Lower leg skin (tissue), 3 donors: ENCODE measurements around the gene TCERG1L.

Experiments used
- POLR2A ChIP-seq, 2 donors: fragments of 450-650 bp; IDR thresholded peaks; one replicate each; pipeline ENCODE4 v1.6.1; 2016 to 2017; ENCODE audit warnings: antibody characterized with exemption in 2 of 2, mild to moderate bottlenecking in 1 of 2, moderate library complexity in 1 of 2
- TF ChIP-seq, protein P1 (sequence below), 3 donors: fragments of 450-650 bp; IDR thresholded peaks; one replicate each; pipeline ENCODE4 v1.5.1; 2016; ENCODE audit warnings: antibody characterized with exemption in 3 of 3, mild to moderate bottlenecking in 3 of 3, moderate library complexity in 2 of 3

GRCh38 chr10:131210181-131210580 lies 101.3 kb downstream of the TCERG1L start:
- TF ChIP-seq POLR2A (IDR thresholded peaks at IDR 0.05), result no peak
- TF ChIP-seq, protein P1, sequence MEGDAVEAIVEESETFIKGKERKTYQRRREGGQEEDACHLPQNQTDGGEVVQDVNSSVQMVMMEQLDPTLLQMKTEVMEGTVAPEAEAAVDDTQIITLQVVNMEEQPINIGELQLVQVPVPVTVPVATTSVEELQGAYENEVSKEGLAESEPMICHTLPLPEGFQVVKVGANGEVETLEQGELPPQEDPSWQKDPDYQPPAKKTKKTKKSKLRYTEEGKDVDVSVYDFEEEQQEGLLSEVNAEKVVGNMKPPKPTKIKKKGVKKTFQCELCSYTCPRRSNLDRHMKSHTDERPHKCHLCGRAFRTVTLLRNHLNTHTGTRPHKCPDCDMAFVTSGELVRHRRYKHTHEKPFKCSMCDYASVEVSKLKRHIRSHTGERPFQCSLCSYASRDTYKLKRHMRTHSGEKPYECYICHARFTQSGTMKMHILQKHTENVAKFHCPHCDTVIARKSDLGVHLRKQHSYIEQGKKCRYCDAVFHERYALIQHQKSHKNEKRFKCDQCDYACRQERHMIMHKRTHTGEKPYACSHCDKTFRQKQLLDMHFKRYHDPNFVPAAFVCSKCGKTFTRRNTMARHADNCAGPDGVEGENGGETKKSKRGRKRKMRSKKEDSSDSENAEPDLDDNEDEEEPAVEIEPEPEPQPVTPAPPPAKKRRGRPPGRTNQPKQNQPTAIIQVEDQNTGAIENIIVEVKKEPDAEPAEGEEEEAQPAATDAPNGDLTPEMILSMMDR (IDR thresholded peaks at IDR 0.05), result no peak
